ENCODE results near the gene RPS19BP1.

Gene RPS19BP1

DNA sequence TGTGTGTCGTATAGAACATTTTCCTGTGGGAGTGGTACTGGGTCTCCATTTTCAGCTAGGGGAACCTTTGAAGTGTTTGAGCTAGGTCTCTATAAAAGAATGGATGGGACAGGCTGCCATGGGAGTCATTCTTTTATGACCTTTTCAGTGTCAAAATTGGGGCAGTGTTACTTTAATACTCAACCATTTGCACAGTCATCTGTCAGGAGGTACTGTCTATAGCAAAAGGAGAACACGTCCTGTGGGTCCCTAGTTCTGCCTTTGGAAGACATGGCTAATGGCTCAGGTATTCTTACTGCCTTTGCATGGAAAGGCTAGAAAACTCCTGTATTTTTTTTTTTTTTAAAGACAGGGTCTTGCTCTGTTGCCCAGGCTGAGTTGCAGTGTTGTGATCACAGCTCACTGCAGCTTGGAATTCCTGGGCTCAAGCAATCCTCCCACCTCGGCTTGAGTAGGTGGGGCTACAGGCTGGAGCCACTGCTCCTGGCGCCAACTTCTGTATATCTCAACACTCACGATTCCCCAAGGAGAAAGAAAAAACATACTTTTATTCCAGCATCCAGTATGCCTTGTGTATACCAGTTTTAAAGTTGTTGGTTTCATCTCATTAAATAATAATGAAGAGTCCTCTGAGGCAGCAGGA is 14.3 kb downstream of the RPS19BP1 start:
- ChIA-PET POLR2A (no interaction called here), CTCF (interaction anchor here (0.8 to 12.6 kb wide), 6 partner anchors 11 to 200 kb away, joined by 4 to 166 read pairs (median 29); partner anchors contain the start of gene MIEF1)
- TF ChIP-seq, protein P1, sequence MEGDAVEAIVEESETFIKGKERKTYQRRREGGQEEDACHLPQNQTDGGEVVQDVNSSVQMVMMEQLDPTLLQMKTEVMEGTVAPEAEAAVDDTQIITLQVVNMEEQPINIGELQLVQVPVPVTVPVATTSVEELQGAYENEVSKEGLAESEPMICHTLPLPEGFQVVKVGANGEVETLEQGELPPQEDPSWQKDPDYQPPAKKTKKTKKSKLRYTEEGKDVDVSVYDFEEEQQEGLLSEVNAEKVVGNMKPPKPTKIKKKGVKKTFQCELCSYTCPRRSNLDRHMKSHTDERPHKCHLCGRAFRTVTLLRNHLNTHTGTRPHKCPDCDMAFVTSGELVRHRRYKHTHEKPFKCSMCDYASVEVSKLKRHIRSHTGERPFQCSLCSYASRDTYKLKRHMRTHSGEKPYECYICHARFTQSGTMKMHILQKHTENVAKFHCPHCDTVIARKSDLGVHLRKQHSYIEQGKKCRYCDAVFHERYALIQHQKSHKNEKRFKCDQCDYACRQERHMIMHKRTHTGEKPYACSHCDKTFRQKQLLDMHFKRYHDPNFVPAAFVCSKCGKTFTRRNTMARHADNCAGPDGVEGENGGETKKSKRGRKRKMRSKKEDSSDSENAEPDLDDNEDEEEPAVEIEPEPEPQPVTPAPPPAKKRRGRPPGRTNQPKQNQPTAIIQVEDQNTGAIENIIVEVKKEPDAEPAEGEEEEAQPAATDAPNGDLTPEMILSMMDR (IDR thresholded peaks at IDR 0.05; ENCODE audit: control extremely low read depth, extremely low read depth, low read depth, missing control alignments): no peak
- no peak for DNase-seq (ENCODE audit: extremely low spot score)

DNA sequence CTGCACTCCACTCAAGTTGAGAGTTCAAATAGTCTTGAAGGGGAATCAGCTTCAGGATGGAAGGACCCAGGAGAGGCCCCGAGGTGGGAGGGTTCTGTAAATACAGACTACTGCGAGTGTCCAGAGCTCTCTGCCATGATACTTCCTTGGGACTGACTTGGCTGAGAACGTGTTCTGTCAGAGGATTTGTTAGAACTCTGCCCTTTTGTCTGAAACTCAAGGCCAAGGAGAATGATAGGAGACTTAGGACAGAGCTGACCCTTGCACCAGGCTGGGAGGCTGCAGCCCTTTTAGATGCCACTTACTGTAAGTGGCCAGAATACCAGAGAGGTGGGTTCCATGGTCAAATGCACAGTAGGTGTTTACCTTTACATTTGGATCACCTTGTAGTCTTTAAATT is 15.1 kb downstream of the RPS19BP1 start:
- POLR2A ChIA-PET: no interaction called here
- CTCF ChIA-PET: interaction anchor here (1.4 to 12.6 kb wide), 8 partner anchors 11 to 519 kb away, joined by 3 to 166 read pairs (median 6); partner anchors contain the start of gene MIEF1
- DNase-seq (ENCODE audit: extremely low spot score): no peak
- TF ChIP-seq, protein P1 (IDR thresholded peaks at IDR 0.05; ENCODE audit: control extremely low read depth, extremely low read depth, low read depth, missing control alignments): no peak

DNA sequence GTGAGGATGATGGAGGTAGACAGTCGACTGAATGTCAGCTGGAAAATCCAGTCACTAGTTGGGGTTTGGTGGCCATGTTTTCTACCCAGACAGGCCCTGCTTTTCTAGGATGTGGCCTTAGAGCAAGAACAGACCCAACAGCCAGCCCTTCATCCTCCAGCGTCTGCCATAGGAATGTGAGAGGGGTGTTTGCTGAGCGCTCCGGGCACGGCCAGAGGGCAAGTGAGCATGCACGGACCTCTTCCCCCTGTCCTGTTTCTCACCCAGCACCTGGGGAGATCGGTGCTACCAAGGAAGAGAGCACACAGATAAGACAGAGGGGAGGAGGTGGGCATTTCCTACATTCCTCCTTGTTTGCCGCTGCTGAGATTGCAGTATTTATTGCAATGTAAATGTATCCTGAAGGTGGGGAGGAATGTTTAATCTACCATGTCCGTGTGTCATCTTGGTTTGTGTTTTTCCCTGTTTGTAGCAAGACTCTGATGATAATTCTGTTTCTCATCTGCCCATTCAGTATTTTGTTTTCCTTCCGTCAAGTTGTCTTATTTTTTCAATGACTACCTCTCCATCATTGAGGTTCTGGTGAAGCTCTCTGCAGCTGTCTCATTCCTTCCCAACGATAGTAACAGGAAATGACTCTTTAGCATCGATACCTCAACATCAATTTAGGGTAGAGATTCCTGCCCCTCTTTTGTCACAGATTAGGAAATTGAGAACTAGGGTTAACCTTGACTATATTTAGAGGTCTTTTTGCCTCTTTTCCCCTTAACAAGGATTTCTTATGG is 17.1 kb downstream of the RPS19BP1 start:
- ChIA-PET CTCF (interaction anchor here (0.8 to 12.6 kb wide), 21 partner anchors 9 to 355 kb away, joined by 3 to 166 read pairs (median 4); partner anchors contain the start of genes MIEF1, RPS19BP1 and TAB1), POLR2A (no interaction called here)
- TF ChIP-seq, protein P1 (IDR thresholded peaks at IDR 0.05; ENCODE audit: control extremely low read depth, extremely low read depth, low read depth, missing control alignments): no peak
- no peak for DNase-seq (ENCODE audit: extremely low spot score)

DNA sequence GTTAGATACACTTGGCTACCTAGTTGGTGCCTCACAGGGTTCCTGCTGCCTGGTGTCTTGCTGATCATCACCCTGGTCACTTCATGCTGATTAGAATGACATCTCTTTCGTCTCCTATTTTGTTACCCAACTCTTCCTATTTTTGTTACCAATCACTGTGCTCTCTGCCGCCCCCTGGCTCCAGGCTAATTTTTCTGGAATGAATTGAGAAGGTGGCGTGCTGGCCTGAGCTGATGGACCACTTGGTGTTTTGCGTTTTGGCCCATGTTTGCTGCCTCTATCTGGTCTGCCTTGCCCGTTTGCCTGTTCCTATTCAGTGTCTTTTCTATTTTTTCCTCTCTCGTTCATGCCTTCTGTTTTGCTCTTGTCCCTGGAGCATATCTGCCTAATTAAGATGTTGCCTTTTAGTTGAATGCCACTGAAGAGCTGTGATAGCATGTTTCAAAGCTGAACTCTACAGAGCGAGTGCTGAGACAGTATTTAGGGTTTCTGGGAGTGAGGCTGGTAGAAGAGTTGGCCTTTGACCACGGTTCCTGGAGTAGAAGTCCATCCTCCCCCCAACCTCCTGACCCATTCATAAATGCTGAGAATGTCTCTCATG is 18.1 kb downstream of the RPS19BP1 start:
- POLR2A ChIA-PET: interaction anchor here (0.6 to 0.8 kb wide), 2 partner anchors 195 to 196 kb away, joined by 3 read pairs; partner anchors contain the start of gene RPL3
- TF ChIP-seq, protein P1 (IDR thresholded peaks at IDR 0.05; ENCODE audit: control extremely low read depth, extremely low read depth, low read depth, missing control alignments): peak; percentile 77
- DNase-seq (ENCODE audit: extremely low spot score): no peak
- CTCF ChIA-PET: interaction anchor here (0.7 to 12.6 kb wide), 22 partner anchors 10 to 354 kb away, joined by 3 to 166 read pairs (median 4); partner anchors contain the start of genes MIEF1, RPS19BP1 and TAB1

DNA sequence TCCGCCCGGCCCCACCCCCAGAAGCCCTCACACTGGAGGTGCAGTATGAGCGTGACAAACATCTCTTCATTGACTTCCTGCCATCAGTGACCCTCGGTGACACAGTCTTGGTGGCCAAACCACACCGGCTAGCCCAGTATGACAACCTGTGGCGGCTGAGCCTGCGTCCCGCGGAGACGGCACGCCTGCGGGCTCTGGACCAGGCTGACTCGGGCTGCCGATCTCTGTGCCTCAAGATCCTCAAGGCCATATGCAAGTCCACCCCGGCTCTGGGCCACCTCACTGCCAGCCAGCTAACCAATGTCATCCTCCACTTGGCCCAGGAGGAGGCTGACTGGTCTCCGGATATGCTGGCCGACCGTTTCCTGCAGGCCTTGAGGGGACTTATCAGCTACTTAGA is 18.8 kb downstream of the RPS19BP1 start:
- ChIA-PET POLR2A (interaction anchor here (0.8 kb wide), 1 partner anchor 195 kb away, joined by 3 read pairs; no protein-coding TSS in a partner anchor), CTCF (interaction anchor here (1.4 to 12.6 kb wide), 12 partner anchors 11 to 197 kb away, joined by 3 to 166 read pairs (median 8); partner anchors contain the start of genes MIEF1 and TAB1)
- DNase-seq (ENCODE audit: extremely low spot score): no peak
- TF ChIP-seq, protein P1 (IDR thresholded peaks at IDR 0.05; ENCODE audit: control extremely low read depth, extremely low read depth, low read depth, missing control alignments): no peak

DNA sequence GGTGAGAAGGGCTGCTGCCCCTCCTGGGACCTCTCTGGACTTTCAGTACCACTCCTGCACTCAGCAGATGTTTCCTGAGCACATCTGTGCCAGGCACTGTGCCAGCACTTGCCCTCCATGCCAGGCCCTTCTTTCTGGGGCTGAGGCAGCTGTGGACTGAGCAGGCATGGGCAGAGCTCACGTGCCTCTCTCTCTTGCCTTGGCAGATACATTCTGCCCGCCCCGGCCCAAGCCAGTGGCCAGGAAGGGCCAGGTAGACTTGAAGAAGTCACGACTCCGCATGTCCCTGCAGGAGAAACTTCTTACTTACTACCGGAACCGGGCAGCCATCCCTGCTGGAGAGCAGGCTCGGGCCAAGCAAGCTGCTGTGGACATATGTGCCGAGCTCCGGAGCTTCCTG is 20.5 kb downstream of the RPS19BP1 start:
- CTCF ChIA-PET: interaction anchor here (1.1 to 12.6 kb wide), 4 partner anchors 9 to 20 kb away, joined by 3 to 166 read pairs (median 36); partner anchors contain the start of genes MIEF1 and RPS19BP1
- TF ChIP-seq, protein P1 (IDR thresholded peaks at IDR 0.05; ENCODE audit: control extremely low read depth, extremely low read depth, low read depth, missing control alignments): no peak
- POLR2A ChIA-PET: interaction anchor here (0.5 to 1.3 kb wide), 2 partner anchors 8 to 61 kb away, joined by 3 to 5 read pairs; partner anchors contain the start of gene ATF4
- DNase-seq (ENCODE audit: extremely low spot score): no peak

All from GM10248 (cell line).